Suprapubic skin (tissue), 3 donors: ENCODE measurements around the gene ITPKB.

Experiments used
- POLR2AphosphoS5 ChIP-seq, 3 donors: sonication (generic); formaldehyde crosslinking; IDR thresholded peaks; one replicate each; pipeline ENCODE4 v1.6.1; 2017; ENCODE audit warnings: antibody characterized with exemption in 3 of 3
- TF ChIP-seq, protein P1 (sequence below), 2 donors: fragments of 200-600 bp in 1 of 2; fragments of 450-650 bp in 1 of 2; sonication (generic) in 1 of 2; IDR thresholded peaks; one replicate each; pipeline ENCODE4 v1.5.1; 2016 to 2019; ENCODE audit warnings: antibody characterized with exemption in 2 of 2, mild to moderate bottlenecking in 1 of 2, moderate library complexity in 1 of 2

DNA sequence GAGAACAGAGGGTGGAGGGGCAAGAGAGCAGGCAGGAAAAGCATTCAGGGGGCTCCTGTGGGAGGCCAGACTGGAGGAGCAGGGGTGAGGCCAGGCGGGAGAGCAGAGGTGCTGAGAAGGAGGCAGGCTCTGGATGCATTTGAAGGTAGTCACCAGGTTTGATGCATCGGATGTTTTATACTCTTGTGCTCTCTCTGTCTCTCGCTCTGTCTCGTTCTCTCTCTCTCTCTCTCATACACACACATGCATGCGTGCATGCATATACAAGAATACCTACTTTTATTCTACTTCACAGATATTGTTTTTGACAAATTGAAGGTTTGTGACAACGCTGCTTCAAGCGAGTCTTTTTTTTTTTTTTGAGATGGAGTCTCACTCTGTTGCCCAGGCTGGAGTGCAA is 15.0 kb upstream of the ITPKB start:
- TF ChIP-seq, protein P1, sequence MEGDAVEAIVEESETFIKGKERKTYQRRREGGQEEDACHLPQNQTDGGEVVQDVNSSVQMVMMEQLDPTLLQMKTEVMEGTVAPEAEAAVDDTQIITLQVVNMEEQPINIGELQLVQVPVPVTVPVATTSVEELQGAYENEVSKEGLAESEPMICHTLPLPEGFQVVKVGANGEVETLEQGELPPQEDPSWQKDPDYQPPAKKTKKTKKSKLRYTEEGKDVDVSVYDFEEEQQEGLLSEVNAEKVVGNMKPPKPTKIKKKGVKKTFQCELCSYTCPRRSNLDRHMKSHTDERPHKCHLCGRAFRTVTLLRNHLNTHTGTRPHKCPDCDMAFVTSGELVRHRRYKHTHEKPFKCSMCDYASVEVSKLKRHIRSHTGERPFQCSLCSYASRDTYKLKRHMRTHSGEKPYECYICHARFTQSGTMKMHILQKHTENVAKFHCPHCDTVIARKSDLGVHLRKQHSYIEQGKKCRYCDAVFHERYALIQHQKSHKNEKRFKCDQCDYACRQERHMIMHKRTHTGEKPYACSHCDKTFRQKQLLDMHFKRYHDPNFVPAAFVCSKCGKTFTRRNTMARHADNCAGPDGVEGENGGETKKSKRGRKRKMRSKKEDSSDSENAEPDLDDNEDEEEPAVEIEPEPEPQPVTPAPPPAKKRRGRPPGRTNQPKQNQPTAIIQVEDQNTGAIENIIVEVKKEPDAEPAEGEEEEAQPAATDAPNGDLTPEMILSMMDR (IDR thresholded peaks at IDR 0.05): no peak
- no peak for TF ChIP-seq POLR2AphosphoS5 (IDR thresholded peaks at IDR 0.05)
